ENCODE data around the gene YJEFN3.

The YJEFN3 gene

DNA sequence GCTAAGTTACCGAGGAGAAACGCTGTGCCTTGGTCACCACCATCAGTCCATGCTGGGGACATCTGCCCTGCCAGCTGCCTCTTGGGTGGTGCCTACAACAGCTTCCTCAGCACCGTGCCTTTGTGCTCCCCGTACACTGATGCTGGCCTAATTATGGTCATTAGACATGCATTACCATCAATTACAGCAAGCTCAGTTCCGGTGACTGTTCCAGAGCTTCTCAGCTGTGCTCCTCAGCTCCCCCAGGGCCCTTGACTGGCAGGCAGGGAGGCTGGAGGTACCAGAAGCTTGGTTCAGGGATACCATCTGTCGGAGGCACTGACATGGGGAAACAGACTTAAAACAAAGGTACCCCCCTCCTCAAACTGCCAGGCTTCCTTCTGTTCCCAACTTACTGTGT lies 49.5 kb downstream of the YJEFN3 start:
- H3K4me3 ChIP-seq (ENCODE audit: low read depth, low read length): no peak overlapping the region
- H3K27ac ChIP-seq (ENCODE audit: extremely low read depth, low read depth, low read length): no peak overlapping the region
- ChIA-PET CTCF (interaction anchor here (1.1 to 1.5 kb wide), 2 partner anchors 25 to 47 kb away, joined by 3 to 4 read pairs; no protein-coding TSS in a partner anchor), POLR2A (no interaction called here)
- H3K4me1 ChIP-seq (ENCODE audit: control insufficient read depth, insufficient read depth, low read length): no peaks in the 10 kb centered on the region
- TF ChIP-seq TCF7L2 (IDR thresholded peaks at IDR 0.05; ENCODE audit: borderline replicate concordance, low read depth, low read length) (no peak), ZNF791 (tag by site-specific recombination; IDR thresholded peaks at IDR 0.05) (no peak), ZNF121 (tag by site-specific recombination; IDR thresholded peaks at IDR 0.05) (no peak), ZNF701 (tag by site-specific recombination; IDR thresholded peaks at IDR 0.05) (no peak), MZF1 (tag by site-specific recombination; IDR thresholded peaks at IDR 0.05; ENCODE audit: borderline replicate concordance) (no peak), ZNF521 (tag by site-specific recombination; IDR thresholded peaks at IDR 0.05) (no peak), ZNF174 (tag by site-specific recombination; IDR thresholded peaks at IDR 0.05) (no peak), ZNF133 (tag by site-specific recombination; IDR thresholded peaks at IDR 0.05) (no peak), ZNF830 (tag by site-specific recombination; IDR thresholded peaks at IDR 0.05; ENCODE audit: low read depth) (no peak), ZFP3 (tag by site-specific recombination; IDR thresholded peaks at IDR 0.05; ENCODE audit: low read depth) (no peak)
- TF ChIP-seq, protein P1, sequence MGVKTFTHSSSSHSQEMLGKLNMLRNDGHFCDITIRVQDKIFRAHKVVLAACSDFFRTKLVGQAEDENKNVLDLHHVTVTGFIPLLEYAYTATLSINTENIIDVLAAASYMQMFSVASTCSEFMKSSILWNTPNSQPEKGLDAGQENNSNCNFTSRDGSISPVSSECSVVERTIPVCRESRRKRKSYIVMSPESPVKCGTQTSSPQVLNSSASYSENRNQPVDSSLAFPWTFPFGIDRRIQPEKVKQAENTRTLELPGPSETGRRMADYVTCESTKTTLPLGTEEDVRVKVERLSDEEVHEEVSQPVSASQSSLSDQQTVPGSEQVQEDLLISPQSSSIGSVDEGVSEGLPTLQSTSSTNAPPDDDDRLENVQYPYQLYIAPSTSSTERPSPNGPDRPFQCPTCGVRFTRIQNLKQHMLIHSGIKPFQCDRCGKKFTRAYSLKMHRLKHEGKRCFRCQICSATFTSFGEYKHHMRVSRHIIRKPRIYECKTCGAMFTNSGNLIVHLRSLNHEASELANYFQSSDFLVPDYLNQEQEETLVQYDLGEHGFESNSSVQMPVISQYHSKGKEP (tag by site-specific recombination; IDR thresholded peaks at IDR 0.05): no peak
- TF ChIP-seq, protein P2, sequence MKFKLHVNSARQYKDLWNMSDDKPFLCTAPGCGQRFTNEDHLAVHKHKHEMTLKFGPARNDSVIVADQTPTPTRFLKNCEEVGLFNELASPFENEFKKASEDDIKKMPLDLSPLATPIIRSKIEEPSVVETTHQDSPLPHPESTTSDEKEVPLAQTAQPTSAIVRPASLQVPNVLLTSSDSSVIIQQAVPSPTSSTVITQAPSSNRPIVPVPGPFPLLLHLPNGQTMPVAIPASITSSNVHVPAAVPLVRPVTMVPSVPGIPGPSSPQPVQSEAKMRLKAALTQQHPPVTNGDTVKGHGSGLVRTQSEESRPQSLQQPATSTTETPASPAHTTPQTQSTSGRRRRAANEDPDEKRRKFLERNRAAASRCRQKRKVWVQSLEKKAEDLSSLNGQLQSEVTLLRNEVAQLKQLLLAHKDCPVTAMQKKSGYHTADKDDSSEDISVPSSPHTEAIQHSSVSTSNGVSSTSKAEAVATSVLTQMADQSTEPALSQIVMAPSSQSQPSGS (tag by site-specific recombination; IDR thresholded peaks at IDR 0.05; ENCODE audit: low read depth): no peak
- TF ChIP-seq, protein P3, sequence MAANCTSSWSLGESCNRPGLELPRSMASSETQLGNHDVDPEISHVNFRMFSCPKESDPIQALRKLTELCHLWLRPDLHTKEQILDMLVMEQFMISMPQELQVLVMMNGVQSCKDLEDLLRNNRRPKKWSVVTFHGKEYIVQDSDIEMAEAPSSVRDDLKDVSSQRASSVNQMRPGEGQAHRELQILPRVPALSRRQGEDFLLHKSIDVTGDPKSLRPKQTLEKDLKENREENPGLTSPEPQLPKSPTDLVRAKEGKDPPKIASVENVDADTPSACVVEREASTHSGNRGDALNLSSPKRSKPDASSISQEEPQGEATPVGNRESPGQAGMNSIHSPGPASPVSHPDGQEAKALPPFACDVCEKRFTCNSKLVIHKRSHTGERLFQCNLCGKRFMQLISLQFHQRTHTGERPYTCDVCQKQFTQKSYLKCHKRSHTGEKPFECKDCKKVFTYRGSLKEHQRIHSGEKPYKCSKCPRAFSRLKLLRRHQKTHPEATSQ (tag by site-specific recombination; IDR thresholded peaks at IDR 0.05): no peak
- no peaks in the 10 kb centered on the region for H3K36me3 ChIP-seq (ENCODE audit: control insufficient read depth in 2 of 2, insufficient read depth in 1 of 2, low read length in 2 of 2)
- H3K9me3 ChIP-seq (ENCODE audit: control insufficient read depth, insufficient read depth, low read depth, low read length): no peaks in the 10 kb centered on the region

DNA sequence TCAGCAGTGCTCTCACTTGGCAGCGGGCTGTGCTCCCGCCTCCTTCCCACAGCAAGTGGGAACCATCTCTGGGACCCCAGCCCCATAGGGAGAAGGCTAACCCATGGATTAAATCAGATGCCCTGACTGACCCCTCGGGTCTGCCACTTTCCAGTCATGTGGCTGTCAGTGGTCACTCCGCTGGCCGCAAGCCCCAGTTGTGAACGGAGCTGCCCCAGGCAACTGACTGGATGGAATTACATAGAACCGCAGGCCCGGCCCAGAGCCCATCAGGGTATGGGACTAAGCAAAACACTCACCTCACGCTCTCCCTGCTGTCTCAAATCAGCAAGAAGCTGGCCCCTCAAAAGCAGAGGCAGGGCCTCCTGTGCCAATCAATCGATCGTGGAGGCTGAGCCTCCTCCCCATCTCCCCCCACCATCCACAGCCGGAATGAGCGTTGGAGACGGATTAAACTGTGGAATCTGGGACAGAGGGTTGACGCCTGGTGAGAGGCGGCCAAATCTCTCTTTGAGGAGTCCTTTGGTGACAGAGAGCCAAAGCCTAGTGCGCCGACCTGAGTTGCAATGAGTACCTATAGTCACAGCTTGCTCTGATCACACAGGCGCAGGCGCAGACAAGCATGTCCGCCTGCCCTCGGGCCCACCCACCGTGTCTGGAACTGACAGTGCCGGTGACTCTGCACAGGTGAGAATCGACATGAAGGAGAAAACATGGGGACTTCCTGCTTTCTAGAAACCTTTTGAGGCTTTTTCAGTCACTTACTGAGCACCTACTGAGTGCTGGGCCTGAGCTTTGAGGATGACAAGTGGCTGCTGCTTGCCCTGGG lies 51.0 kb downstream of the YJEFN3 start:
- Histone ChIP-seq H3K36me3 (ENCODE audit: control insufficient read depth in 2 of 2, insufficient read depth in 1 of 2, low read length in 2 of 2) (no peaks in the 10 kb centered on the region), H3K4me1 (ENCODE audit: control insufficient read depth, insufficient read depth, low read length) (no peaks in the 10 kb centered on the region), H3K27ac (ENCODE audit: extremely low read depth, low read depth, low read length) (no peak overlapping the region), H3K4me3 (ENCODE audit: low read depth, low read length) (no peak overlapping the region), H3K9me3 (ENCODE audit: control insufficient read depth, insufficient read depth, low read depth, low read length) (no peaks in the 10 kb centered on the region)
- CTCF ChIA-PET: no interaction called here
- POLR2A ChIA-PET: no interaction called here
- TF ChIP-seq ZNF335 (tag by site-specific recombination; conservative IDR thresholded peaks at IDR 0.05) (no peak), TRIM28 (IDR thresholded peaks at IDR 0.05; ENCODE audit: borderline replicate concordance, low read length) (no peak), ZNF19 (tag by site-specific recombination; IDR thresholded peaks at IDR 0.05; ENCODE audit: low read depth) (no peak), GLIS2 (tag by site-specific recombination; IDR thresholded peaks at IDR 0.05) (no peak), ZFP37 (tag by site-specific recombination; IDR thresholded peaks at IDR 0.05) (no peak), KLF8 (tag by site-specific recombination; IDR thresholded peaks at IDR 0.05) (no peak), SCRT2 (tag by site-specific recombination; IDR thresholded peaks at IDR 0.05) (no peak), KLF16 (tag by site-specific recombination; IDR thresholded peaks at IDR 0.05) (no peak), OVOL3 (tag by site-specific recombination; IDR thresholded peaks at IDR 0.05) (no peak), ZNF837 (tag by site-specific recombination; IDR thresholded peaks at IDR 0.05) (no peak)
- TF ChIP-seq, protein P4, sequence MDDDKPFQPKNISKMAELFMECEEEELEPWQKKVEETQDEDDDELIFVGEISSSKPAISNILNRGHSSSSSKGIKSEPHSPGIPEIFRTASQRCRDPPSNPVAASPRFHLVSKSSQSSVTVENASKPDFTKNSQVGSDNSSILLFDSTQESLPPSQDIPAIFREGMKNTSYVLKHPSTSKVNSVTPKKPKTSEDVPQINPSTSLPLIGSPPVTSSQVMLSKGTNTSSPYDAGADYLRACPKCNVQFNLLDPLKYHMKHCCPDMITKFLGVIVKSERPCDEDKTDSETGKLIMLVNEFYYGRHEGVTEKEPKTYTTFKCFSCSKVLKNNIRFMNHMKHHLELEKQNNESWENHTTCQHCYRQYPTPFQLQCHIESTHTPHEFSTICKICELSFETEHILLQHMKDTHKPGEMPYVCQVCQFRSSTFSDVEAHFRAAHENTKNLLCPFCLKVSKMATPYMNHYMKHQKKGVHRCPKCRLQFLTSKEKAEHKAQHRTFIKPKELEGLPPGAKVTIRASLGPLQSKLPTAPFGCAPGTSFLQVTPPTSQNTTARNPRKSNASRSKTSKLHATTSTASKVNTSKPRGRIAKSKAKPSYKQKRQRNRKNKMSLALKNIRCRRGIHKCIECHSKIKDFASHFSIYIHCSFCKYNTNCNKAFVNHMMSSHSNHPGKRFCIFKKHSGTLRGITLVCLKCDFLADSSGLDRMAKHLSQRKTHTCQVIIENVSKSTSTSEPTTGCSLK (tag by site-specific recombination; IDR thresholded peaks at IDR 0.05): no peak
- TF ChIP-seq, protein P5, sequence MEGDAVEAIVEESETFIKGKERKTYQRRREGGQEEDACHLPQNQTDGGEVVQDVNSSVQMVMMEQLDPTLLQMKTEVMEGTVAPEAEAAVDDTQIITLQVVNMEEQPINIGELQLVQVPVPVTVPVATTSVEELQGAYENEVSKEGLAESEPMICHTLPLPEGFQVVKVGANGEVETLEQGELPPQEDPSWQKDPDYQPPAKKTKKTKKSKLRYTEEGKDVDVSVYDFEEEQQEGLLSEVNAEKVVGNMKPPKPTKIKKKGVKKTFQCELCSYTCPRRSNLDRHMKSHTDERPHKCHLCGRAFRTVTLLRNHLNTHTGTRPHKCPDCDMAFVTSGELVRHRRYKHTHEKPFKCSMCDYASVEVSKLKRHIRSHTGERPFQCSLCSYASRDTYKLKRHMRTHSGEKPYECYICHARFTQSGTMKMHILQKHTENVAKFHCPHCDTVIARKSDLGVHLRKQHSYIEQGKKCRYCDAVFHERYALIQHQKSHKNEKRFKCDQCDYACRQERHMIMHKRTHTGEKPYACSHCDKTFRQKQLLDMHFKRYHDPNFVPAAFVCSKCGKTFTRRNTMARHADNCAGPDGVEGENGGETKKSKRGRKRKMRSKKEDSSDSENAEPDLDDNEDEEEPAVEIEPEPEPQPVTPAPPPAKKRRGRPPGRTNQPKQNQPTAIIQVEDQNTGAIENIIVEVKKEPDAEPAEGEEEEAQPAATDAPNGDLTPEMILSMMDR (tag by site-specific recombination; IDR thresholded peaks at IDR 0.05): no peak
- TF ChIP-seq, protein P6, sequence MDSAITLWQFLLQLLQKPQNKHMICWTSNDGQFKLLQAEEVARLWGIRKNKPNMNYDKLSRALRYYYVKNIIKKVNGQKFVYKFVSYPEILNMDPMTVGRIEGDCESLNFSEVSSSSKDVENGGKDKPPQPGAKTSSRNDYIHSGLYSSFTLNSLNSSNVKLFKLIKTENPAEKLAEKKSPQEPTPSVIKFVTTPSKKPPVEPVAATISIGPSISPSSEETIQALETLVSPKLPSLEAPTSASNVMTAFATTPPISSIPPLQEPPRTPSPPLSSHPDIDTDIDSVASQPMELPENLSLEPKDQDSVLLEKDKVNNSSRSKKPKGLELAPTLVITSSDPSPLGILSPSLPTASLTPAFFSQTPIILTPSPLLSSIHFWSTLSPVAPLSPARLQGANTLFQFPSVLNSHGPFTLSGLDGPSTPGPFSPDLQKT (IDR thresholded peaks at IDR 0.05; ENCODE audit: borderline replicate concordance, low read depth, low read length): no peak
